ENCODE data around the gene PWWP2A.

Gene PWWP2A

DNA sequence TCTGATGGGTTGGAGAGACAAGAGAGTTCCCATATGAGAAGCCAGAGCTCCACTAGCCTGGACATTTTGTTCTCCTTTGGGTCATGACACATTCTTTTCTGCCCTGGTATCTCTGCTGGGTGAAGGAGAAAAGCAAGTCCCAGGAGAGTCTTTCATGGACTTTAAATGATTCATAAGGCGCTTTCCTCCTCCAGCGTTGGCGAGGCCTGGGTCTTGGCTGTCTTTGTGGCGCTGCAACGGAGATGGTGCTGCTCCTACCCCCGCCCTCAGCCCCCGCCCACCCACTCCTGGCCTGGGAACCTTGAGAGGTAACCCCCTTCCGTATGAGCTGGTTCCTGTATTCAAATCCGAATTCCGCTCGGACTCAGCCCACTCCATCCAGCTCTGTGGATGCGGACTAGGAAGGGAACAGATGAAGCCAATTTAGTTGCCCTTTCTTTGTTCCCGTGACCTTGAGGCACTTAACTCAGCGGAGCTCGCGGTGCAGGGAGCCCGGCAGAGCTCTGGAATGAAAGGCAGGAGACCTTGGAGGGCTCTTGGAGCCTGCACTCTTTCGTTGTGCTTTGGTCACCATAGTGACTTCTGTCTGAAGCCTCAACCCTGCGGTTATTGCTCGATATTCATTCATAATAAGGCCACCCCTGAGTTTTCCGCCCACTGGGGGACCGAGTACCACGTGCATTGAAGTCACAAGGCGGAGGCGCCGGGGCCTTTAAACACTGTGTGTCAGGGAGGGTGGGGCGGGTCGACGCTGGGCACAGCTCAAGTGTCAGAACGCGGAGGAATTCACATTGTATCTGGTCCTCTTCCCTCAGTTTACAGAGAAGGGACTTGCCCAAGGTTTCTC lies 14.0 kb upstream of the PWWP2A start:
- H3K4me3 ChIP-seq (ENCODE audit: low read depth, low read length): no peak overlapping the region
- H3K27ac ChIP-seq: no peak overlapping the region
- no peaks in the 10 kb centered on the region for H3K27me3 ChIP-seq (ENCODE audit: control insufficient read depth, insufficient read depth, low read length)
- TF ChIP-seq, protein P1, sequence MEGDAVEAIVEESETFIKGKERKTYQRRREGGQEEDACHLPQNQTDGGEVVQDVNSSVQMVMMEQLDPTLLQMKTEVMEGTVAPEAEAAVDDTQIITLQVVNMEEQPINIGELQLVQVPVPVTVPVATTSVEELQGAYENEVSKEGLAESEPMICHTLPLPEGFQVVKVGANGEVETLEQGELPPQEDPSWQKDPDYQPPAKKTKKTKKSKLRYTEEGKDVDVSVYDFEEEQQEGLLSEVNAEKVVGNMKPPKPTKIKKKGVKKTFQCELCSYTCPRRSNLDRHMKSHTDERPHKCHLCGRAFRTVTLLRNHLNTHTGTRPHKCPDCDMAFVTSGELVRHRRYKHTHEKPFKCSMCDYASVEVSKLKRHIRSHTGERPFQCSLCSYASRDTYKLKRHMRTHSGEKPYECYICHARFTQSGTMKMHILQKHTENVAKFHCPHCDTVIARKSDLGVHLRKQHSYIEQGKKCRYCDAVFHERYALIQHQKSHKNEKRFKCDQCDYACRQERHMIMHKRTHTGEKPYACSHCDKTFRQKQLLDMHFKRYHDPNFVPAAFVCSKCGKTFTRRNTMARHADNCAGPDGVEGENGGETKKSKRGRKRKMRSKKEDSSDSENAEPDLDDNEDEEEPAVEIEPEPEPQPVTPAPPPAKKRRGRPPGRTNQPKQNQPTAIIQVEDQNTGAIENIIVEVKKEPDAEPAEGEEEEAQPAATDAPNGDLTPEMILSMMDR (IDR thresholded peaks at IDR 0.05): no peak
- no peak overlapping the region for H3K9ac ChIP-seq
- no peaks in the 10 kb centered on the region for H3K79me2 ChIP-seq
- H3K4me1 ChIP-seq: no peaks in the 10 kb centered on the region
- no peak overlapping the region for H2AFZ ChIP-seq
- no peaks in the 10 kb centered on the region for H3K9me3 ChIP-seq (ENCODE audit: control insufficient read depth, low read length)
- no peak overlapping the region for H3K4me2 ChIP-seq (ENCODE audit: low read length)
- no peaks in the 10 kb centered on the region for H3K36me3 ChIP-seq (ENCODE audit: control insufficient read depth, insufficient read depth, low read length)

DNA sequence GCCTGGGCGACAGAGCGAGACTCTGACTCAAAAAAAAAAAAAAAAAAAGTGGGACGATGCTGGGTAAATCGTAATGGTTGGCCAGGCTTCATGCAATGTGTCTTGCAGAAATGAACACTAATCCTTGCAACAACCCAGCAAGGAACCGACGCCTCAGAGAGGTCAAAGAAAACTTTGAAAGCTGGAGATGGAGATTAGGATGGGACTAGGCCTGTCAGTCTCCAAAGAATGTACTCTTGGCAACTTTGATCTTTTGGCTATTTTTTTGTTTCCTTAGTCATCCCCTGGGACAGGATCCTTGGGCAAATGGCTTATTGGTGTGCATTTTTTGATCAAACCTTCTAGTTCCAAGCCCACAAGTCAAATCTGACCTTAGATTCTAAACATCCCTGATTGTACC lies 10.6 kb upstream of the PWWP2A start:
- H3K4me3 ChIP-seq (ENCODE audit: low read depth, low read length): no peak overlapping the region
- H3K27me3 ChIP-seq (ENCODE audit: control insufficient read depth, insufficient read depth, low read length): no peaks in the 10 kb centered on the region
- no peak overlapping the region for H2AFZ ChIP-seq
- no peaks in the 10 kb centered on the region for H3K36me3 ChIP-seq (ENCODE audit: control insufficient read depth, insufficient read depth, low read length)
- H3K79me2 ChIP-seq: no peaks in the 10 kb centered on the region
- H3K4me2 ChIP-seq (ENCODE audit: low read length): no peak overlapping the region
- no peaks in the 10 kb centered on the region for H3K4me1 ChIP-seq
- TF ChIP-seq, protein P1 (IDR thresholded peaks at IDR 0.05): no peak
- H3K9ac ChIP-seq: no peak overlapping the region
- H3K9me3 ChIP-seq (ENCODE audit: control insufficient read depth, low read length): no peaks in the 10 kb centered on the region
- H3K27ac ChIP-seq: no peak overlapping the region

DNA sequence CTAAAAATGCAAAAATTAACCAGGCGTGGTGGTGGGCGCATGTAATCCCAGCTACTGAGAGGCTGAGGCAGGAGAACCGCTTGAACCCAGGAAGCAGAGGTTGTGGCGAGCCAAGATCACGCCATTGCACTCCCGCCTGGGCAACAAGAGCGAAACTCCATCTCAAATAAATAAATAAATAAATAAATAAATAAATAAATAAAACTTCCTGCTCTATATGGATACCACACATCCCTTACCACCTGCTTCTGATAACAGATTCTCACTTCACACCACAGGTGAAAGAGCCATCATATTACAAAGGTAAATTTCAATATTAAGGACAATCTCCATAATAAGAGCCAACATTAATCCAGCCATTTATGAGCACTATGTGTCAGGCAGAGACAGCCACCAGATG lies 9.4 kb upstream of the PWWP2A start:
- TF ChIP-seq, protein P1 (IDR thresholded peaks at IDR 0.05): no peak
- H3K79me2 ChIP-seq: no peaks in the 10 kb centered on the region
- no peaks in the 10 kb centered on the region for H3K27me3 ChIP-seq (ENCODE audit: control insufficient read depth, insufficient read depth, low read length)
- H3K4me3 ChIP-seq (ENCODE audit: low read depth, low read length): no peak overlapping the region
- H3K4me1 ChIP-seq: no peaks in the 10 kb centered on the region
- no peak overlapping the region for H3K9ac ChIP-seq
- H3K4me2 ChIP-seq (ENCODE audit: low read length): no peak overlapping the region
- no peak overlapping the region for H3K27ac ChIP-seq
- no peak overlapping the region for H2AFZ ChIP-seq
- no peaks in the 10 kb centered on the region for H3K9me3 ChIP-seq (ENCODE audit: control insufficient read depth, low read length)
- no peaks in the 10 kb centered on the region for H3K36me3 ChIP-seq (ENCODE audit: control insufficient read depth, insufficient read depth, low read length)

DNA sequence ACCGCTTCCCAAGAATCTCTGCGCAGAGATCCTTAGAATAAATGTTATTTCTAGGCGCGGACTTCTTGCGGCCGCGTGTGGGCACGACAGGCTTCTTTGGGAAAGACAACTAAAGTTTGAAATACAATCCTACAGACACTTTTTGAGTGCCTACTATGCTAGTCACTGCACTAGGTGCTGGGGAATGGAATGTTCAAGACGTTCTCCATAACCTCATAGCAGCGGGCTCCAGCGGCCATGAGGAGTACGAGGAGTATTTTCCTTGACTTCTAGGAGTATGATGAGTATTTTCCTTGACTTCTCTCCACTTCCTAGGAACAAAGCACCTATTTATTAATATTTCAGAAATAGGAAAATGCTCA lies 636 bp upstream of the PWWP2A start:
- no peaks in the 10 kb centered on the region for H3K27me3 ChIP-seq (ENCODE audit: control insufficient read depth, insufficient read depth, low read length)
- no peaks in the 10 kb centered on the region for H3K4me1 ChIP-seq

More for the DNA sequence above, 636 bp upstream of the PWWP2A start:
- H3K9ac ChIP-seq: no peak overlapping the region
- H3K4me3 ChIP-seq (ENCODE audit: low read depth, low read length): peak overlapping the region; percentile 79
- no peak overlapping the region for H3K4me2 ChIP-seq (ENCODE audit: low read length)
- H3K79me2 ChIP-seq: peaks cover 7% of the 10 kb centered on the region
- no peaks in the 10 kb centered on the region for H3K36me3 ChIP-seq (ENCODE audit: control insufficient read depth, insufficient read depth, low read length)
- H3K9me3 ChIP-seq (ENCODE audit: control insufficient read depth, low read length): no peaks in the 10 kb centered on the region
- H3K27ac ChIP-seq: no peak overlapping the region
- TF ChIP-seq, protein P1 (IDR thresholded peaks at IDR 0.05): peak; percentile 9
- H2AFZ ChIP-seq: peak overlapping the region; percentile 49
